Hematopoietic multipotent progenitor cell treated with erythropoietin and hydrocortisone succinate and interleukin-3 and kit ligand, for 15 days (in vitro differentiated cells): Measurements from ENCODE around the gene ACOXL.
"Not testable (repeated sequence)": the region's sequence is repeated elsewhere in the genome, so short reads cannot be mapped to it uniquely, and the experiment has no call there.

Experiments
- DNase-seq: peaks from one replicate; pipeline ENCODE4 v3.0.0-alpha.2; 2015; ENCODE audit warnings: low spot score

ACOXL gene

DNA sequence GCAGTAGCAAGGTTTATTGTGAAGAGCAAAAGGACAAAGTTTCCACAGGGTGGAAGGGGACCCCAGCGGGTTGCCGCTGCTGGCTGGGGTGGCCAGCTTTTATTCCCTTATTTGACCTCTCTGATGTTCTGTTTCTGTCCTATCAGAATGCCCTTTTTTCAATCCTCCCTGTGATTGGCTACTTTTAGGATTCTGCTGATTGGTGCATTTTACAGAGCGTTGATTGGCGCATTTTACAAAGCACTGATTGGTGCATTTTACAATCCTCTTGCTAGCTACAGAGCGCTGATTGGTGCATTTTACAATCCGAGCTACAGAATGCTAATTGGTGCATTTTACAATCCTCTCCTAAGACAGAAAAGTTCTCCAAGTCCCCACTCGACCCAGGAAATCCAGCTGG, 123.5 kb downstream of the ACOXL start:
- not testable (repeated sequence) for DNase-seq

DNA sequence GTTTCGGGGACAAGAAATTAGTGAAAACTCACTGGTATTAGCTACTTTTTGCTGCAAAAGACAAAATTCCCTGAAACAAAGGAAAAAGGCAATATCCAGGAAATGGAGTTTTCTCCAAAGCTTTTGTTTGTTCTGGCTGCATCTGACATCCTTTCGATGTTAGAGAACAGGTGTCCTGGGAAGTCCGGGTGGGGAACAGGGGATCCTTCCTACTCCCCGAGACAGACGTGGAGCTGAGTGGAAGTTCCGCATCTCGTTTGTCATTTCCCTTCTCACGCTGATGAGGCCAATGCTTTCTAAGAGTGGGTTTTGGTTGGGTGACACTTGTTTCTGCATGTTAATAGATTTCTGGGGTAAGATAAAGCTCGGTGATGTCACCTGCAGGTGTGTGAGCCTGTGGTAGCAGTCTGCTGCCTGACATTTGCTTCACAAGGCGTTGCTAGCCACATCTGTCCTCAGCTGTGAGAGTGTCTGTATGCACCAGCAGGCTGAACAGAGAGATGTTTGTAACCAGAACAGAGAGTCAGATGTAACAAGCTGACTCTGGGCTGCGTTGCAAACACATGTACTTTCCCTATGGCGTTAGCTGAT, 125.9 kb downstream of the ACOXL start:
- DNase-seq = no peak

DNA sequence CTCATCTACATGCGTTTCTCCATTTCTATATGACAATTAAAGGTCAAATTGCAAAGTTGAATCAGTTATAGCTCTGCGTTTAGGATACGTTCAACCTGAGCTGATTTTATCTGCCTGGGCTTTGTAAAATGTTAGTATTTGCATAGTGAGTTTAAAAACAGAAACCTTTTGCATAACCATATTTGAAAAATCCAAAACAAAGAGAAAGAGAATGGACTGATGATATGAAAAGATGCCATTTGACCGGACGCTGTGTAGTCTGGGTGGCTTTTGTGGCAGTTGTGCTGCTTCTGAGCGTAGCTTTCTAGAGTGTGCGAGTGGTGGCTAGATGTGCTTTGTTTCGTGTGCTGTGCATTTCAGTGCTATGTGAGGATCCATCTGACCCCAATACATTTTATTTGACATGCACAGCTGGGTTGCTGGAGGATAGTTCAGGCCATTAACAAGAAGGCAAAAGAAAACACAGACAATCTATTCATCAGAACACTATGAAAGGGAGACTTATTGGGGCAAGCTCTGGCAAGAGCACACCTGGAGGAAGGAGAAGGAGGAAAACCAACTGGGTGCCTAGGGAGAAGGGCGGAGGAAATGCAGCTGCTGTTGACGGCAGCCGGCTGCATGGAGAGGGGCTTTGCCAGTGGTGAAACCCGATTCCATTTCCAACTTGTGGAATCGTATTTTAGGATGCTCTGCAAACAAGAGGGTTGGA, 126.8 kb downstream of the ACOXL start:
- no peak for DNase-seq

DNA sequence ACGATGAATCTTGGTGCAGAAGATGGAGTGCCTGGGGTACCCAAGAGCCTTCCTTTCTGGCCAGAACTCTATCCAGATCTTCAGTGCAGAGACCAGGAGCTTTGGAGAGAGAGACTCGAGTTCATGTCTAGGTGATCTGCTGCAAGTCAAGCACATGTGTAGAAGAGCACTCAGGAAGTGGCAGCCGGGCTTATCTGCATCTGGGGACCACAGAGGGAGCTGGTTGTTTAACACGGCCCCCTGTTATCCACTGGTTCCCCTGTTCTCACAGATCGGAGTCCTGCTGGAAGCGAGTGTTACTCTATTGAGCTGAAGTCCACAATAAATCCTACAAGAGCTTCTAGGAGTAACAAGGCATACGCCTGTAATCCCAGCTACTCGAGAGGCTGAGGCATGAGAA, 128.3 kb downstream of the ACOXL start:
- DNase-seq = no peak

DNA sequence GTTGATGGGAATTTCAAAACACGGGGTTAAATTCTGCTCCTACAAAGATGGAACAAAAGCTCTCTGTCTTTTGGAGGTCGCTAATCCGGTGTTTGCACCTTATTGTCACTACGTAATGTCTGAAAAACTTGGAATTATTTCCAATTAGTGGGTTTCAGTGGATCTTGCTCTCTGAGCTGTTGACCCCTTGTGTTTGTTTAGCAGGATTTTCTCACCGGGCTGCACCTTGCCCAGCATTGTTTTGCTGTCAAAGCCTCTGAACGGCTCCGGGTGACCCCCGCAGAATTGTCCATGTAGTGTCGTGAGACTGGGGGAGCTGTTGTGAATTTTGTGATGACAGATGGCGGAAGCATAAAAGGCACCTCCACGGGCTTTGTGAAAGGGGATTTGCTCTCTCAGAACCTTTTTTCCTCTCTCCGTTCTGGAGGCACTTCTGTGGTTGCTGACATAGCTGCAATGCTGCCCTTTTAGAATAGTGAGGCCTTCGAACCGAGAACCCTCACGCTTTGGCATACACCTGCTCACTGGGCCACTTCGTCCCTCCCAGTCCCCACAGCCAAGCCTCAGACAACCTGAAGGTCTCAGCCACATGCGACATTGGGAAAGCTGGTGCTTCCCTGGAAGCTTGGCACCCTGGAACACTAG, 129.4 kb downstream of the ACOXL start:
- DNase-seq = no peak

DNA sequence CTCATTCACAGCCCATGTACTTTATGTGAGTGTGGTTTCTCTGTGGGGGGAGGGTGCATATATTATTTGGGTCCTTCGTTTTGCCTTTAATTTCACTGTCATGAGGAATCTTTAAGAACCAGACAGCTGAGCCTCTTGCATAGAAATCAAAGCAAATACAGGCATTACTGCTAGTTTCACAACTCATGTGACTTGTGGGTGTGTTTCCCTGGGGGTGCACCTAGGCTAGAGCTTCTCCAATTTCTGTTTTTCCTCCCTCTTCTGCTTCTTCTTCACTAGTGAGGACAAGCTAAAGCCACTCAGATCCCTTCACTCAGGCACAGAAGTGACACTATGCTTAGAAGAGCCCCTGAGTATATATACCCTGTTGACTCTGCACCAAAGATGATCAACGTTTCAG, 131.4 kb downstream of the ACOXL start:
- no peak for DNase-seq

DNA sequence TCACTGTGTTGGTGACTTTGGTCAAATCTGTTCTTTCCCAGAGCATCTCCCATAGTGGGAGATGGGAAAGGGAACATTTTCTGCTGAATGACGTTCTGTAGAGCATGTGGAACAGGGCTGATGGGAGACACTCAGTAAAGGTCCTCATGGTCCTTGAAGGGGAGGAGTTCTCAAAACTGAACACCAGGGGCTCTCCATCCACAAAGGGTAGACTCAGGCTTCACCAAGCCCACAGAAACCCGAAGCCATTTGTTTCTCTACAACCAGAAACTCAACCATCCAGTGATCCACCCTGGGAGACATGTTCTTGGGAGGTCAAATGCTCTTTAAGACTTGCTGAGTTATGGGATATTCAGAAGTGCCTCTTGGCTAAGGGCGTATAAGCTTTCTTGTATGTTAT, 131.8 kb downstream of the ACOXL start:
- no peak for DNase-seq

DNA sequence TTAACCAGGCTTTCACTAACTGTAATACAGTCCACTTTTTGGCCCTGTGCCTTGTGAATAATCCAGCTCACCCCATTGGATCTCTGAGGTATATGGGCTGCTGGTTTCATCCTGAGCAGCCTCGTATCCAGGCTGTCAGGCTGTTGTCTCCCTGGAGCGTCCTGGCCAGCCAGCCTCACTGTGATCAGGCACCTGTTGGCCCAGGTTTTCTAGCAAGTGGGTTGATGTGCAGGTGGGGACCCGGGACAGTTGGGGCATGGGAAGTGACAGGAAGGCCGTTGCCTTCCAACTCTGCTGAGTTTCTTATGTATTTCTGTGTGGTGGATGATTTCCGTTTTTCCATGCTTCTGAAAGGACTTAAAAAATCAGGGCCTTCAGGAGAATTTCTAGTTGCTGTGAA, 132.4 kb downstream of the ACOXL start:
- no peak for DNase-seq

DNA sequence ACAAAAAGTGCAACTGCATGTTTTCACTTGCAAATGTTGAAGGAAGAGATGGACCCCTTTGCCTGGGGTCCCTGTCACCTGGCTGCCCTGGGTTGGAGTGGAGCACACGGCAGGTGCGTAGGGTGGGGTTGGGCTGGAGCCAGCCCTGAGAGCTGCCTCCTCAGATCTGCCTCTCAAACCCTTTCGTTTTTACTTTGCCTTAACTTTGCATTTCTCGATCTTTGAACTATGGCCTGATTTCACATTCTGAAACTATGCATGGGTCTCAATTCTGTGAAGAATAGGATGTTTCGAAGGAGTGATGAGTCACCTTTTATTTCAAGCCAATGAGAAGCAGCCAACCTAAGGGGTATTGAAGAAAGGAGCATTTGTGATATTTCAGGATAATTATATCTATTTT, 132.8 kb downstream of the ACOXL start:
- no peak for DNase-seq

DNA sequence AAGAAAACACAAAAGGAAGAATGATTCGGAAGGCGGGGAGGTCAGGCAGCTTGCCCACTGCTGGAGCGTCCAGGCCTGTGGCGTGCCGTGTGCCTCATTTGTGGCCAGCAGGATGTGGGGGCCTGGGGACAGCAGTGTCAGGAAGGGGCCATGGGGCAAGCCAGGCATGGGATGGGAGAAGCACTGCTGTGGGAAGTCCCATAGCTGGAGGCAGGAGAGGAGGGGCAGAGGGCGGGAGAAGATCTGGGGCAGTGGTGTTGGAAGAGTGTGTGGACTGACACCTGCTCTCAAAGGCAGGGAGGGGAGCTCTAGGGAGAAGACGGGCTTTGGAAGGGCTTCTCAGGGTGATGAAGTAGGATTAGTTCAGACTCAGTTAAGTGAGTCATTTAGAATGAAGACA, 133.7 kb downstream of the ACOXL start:
- DNase-seq = no peak

DNA sequence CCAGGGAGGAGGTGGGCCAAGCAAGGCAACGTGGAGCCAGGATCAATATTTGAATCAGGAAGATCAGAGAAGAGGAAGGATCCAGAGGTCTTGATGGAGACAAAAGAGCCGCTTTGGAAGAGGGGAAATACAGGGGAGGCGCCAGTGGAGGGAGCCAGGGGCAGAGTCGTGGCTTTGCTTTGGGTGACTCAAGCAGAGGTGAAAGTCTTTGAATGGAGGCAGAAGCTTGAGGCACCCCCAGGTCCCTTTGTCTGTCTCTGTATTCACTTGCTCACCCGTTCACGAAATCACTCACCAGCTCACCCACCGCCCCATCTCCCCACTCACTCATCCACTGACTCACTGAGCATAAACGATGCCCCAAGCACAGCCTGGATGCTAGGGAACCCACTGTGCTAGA, 134.1 kb downstream of the ACOXL start:
- DNase-seq = no peak

DNA sequence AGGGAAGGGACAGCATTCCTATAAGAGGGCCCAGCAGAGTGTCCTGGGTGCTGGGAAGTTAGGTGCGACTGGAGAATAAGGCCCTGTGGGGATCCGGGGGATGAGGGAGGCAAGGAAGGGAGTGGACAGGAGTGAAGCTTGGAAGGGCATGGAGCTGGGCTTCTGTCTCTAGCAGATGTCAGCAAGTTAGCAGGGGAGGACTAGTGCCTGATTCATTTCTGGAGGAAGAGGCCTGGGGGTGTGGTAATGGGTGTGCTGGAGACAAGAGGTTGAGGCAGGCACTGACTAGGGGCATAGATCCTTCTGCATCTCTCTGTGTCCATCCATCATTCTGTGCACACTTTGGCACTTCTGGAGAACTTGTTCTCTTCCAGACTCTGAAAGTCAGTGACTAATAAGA, 134.7 kb downstream of the ACOXL start:
- DNase-seq = no peak

DNA sequence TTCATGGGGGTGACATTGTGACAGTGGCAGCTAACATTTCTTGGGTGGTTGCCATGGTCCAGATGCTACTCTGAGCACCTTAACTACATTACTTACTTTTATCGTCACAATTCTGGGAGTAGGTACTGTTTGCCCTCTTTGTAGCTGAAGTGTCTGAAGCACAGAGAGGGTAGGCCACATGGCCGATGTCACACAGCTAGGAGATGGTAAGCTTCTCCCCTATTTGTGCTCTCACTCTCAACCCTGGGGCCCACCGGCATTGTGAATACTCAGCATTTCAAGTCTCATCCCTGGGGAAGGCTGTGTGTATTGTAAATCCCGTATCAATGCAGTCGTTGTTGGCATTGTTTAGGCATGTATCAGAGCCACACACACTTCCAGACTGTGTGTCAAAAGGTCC, 136.6 kb downstream of the ACOXL start:
- DNase-seq = no peak

DNA sequence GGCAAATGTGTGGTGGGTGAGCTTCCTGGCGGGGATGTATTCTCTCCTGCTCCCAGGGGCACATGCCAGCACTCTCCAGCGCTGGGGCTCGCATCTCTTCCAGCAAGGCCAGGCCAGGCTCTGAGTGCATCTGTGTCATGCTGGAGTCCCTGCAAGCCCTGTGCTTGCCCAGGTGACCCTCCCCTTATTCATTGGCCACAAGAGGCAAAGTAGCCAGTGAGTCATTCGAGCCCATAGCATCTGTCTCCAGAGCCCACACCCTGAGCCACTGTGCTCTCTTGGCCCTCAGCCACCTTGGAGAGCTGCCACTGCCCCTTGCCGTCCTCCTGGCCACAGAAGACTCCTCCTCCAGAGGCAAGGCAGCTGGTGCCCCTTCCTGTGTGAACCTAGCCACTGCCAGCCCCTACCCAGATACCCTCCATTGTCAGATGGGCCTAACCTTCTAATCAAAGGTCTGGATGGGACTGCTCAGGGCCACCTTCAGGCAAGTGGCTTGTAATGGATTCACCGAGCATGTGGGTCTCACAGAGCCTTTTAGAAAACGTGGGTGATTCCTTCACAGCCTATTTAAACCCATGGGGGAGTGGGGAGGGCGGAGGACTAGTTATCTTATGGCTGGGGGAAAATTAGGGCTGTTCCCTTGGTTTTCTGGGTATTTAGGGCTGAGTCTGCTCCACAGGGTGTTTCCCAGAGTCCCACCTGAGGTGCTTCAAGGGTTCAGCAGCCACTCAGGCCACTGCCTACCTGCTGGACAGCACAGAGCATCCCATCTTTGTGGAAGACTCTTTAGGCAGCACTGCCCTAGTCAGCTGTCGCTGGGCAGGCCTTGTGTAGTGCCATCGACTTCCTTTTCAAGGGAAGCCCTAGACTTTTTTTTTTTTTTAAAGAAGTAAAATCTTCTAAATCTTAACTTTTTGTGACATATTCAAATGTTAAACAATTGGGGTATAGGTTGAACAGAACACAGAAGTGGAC, 137.4 kb downstream of the ACOXL start:
- no peak for DNase-seq

DNA sequence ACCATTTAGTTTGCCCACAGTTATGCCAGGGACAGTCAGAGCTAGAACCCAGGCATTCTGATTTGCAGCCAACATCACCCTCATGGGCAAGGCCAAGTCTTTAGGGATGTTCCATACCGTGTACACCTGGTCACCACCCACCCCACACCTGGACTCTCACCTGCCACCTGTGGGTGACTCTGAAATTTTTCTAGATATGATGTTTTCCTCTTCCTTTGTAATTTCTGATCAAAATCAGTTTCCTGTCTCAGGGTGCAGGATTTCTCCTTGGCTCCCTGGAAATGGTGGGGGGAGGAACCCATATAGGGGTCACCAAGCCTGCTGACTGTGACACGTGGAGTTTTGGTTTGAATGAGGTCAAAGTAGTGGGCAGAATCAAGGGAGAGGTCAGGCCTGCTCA, 138.2 kb downstream of the ACOXL start:
- no peak for DNase-seq

DNA sequence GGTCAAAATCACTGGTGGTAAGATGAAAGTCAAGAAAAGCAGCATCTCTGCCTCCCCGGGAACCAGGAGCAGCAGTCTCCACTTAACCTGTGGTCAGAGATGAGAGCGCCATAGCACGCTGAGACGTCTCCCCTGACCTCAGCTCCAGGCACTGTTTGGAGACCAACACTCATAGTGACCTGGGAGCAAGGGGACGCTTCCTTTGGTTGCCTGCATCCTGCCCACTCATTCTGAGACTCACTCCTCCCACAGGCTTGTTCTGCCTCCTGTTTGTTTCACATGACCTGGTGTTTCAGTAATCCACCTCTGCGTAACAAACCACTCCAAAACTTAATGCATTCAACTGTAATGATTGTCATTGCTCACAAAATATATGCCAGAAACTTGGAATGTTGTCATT, 139.3 kb downstream of the ACOXL start:
- DNase-seq = no peak

DNA sequence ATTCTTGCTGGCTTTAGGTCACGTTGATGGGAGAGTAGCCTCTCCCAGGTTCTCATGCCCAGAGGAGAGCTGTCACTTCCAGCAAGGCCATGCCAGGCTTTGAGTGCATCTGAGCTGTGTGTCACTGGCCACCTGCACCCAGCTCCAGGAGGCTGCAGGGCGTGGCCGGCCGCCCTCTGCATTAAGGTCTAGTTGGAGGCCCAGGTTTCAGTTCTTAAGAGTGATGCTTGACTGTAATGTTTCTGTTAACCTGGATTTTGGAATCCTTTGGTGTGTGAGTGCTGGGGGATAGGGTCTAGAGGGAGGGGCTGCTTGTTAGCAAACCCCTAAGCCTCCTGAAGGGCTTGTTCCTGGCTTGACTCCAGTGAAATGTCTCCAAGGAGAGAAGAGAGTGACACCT, 140.1 kb downstream of the ACOXL start:
- DNase-seq = no peak

DNA sequence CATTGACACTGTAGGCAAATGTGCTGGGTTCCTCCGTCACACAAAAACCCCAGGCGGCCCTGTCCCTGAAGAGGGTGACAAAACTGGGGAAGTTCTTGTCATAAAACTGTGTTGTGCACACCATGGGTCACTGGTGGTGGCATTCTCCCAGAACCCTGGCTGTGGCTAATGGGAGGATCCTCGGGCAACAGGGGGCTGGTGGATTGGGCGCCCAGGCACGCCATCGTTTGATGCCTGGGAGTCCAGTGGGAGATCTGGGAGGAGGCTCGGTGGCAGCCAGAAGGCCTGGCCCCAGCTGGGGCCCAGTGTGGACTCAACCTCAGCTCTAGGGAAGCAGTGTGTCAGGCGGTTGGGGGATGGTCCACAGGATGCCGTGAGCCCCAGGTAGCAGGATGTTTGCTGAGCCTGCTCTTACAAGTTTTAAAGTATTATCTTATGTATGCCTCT, 140.7 kb downstream of the ACOXL start:
- no peak for DNase-seq

DNA sequence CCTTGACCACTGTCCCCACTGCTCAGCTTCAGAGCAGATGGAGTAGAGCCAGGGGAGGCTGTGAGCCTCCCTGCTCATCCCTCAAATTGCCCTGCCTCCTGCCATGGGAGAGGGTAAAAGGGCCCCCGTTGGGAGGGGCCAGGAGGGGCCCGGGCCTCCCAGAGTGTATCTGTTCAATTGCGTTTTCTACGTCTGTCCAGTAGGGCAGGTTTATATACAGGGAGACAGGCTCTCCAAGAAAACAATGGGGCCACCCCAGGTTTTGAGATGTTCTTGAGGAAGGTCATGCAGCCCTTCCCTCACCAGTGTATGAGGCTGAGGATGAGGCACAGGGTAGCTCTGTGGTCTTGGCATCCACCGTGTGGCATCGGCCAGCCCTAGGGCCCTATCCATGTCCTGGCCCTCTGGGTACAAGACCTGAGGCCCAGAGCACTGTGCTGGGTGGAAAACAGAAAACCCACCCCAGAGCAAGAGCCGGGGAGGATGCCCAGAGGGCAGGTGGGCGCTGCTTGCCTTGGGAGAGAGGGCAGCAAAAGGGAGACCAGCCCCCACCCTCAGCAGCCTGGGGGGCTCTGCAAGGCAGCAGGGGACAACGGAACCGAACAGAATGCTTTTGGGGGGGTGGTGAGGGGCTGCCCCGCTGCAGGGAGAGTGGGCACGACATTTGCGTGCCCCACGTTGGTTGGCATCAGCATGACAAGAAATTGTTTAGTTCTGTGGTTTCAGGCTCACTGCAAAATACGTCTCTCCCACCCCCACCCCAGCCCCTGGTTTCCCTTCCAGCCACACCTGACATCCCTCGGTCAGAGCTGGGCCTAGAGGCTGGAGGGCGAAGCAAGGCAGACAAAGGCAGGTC, 141.5 kb downstream of the ACOXL start:
- DNase-seq = no peak

DNA sequence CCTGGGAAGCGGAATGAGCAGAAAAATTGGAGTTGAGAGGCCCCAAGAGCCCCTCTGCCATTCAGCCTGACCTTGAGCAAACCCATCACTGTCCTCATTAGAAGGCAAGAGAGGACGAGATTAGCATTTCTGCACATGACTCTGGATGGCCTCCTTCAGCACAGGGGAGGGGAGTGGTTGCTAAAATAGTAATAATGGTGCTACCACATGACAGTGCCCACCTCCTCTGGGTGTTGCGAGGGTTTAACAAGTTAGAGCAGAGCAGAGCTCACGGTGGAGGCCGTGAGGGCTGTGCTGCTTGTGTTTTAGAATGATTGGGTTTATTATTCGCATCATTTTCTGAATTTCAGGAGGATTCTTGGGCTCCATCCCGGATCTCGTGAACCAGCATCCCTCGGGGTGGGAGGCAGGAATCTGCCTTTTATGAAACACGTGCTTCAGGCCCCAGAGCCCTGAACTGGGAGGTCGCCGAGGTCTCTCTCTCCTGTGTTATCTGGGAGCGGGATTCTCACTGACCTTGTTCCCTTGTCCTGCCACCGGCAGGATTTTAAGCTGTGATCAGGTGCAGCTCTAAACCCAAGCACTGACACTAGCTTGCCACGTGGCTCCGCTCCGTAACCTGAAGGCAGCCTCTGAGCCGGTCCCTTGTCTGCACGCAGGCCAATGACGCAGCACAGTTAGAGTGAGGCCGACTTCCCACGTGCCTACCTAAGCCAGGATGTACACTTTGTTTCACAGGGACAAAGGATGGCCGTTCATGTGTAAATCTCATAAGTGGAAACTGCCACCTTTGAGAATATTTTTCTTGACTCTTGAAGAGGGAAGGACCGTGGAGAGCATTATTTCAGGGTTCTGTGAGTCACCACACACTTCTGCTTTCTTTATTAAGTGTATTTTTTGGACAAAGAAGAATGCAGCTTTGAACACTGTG, 142.3 kb downstream of the ACOXL start:
- DNase-seq = no peak

DNA sequence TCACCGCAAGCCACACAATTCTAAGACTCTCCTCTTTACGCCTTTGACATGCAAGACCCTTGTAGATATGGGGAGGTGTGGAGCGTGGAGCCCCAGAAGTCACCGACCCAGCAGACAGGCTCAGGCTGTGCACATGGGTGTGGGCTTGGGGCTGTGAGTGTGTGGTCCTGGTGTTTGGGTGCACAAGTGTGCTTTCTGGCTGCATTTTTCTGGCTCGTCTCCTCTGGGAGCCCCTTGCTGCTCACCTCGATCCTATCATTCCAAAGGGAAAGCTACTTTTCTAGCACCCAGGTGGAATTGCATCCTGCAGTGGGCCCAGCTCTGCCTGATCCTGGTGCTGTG, 143.0 kb downstream of the ACOXL start:
- DNase-seq = no peak
